ENCODE data around the gene LRCH3. TPM values are rescaled to one million over a fixed set of nuclear protein-coding genes. Genes with fewer than 3 reads are reported as not detected.
A peak's percentile ranks its signal among the peaks of the same experiment; 100 is the strongest.

LRCH3 gene
- total and polyA plus RNA-seq, 12 donors: 7.1 to 33.2 (median 26.3) TPM

GRCh38 chr3:197756704-197757103, 34.4 kb upstream of the LRCH3 start:
- peak overlapping the region in 1 of 10 donors; percentile 1 for H3K27ac ChIP-seq
- intact Hi-C loops (cut with DNase I): no loop called here
- ATAC-seq (no peak), DNase-seq (no peak)
- 86 to 88% methylated on average over 3 of the region's 3 CpGs for WGBS, 2 donors
- H3K4me1 ChIP-seq: peaks cover 4 to 59% (median 36%) of the 10 kb centered on the region in 9 donors
- no peak overlapping the region for H3K4me3 ChIP-seq
- H3K9me3 ChIP-seq: no peaks in the 10 kb centered on the region
- no peak for TF ChIP-seq CTCF (IDR thresholded peaks at IDR 0.05)
- peaks cover 0 to 50% (median 12%) of the 10 kb centered on the region in 9 donors for H3K36me3 ChIP-seq
- no peaks in the 10 kb centered on the region for H3K27me3 ChIP-seq

GRCh38 chr3:197758512-197758911, 32.5 kb upstream of the LRCH3 start:
- H3K27ac ChIP-seq: peak overlapping the region in 6 of 10 donors; percentile 2 to 42 (median 14)
- WGBS, 2 donors: 73 to 75% methylated on average over 4 of the region's 4 CpGs
- DNase-seq: no peak
- H3K36me3 ChIP-seq: peaks cover 0 to 68% (median 26%) of the 10 kb centered on the region in 9 donors
- no peaks in the 10 kb centered on the region for H3K27me3 ChIP-seq
- H3K4me1 ChIP-seq: peaks cover 0 to 41% (median 18%) of the 10 kb centered on the region in 9 donors
- TF ChIP-seq CTCF (IDR thresholded peaks at IDR 0.05): no peak
- H3K9me3 ChIP-seq: no peaks in the 10 kb centered on the region
- no peak overlapping the region for H3K4me3 ChIP-seq
- intact Hi-C loops (cut with DNase I): no loop called here
- peak in 2 of 8 donors; percentile 56 to 95 for ATAC-seq

GRCh38 chr3:197761784-197762183, 29.3 kb upstream of the LRCH3 start:
- peaks cover 0 to 94% (median 39%) of the 10 kb centered on the region in 9 donors for H3K36me3 ChIP-seq
- H3K4me3 ChIP-seq: no peak overlapping the region
- H3K9me3 ChIP-seq: no peaks in the 10 kb centered on the region
- no peaks in the 10 kb centered on the region for H3K27me3 ChIP-seq
- no peak overlapping the region for H3K27ac ChIP-seq
- TF ChIP-seq CTCF (IDR thresholded peaks at IDR 0.05): no peak
- DNase-seq: no peak
- intact Hi-C loops (cut with DNase I): no loop called here
- ATAC-seq: no peak
- peaks cover 0 to 22% (median 6%) of the 10 kb centered on the region in 9 donors for H3K4me1 ChIP-seq

GRCh38 chr3:197775317-197775716, 15.7 kb upstream of the LRCH3 start:
- Histone ChIP-seq H3K4me1 (peaks cover 0 to 13% (median 0%) of the 10 kb centered on the region in 9 donors), H3K4me3 (no peak overlapping the region), H3K27me3 (no peaks in the 10 kb centered on the region), H3K36me3 (peaks cover 0 to 100% (median 56%) of the 10 kb centered on the region in 9 donors), H3K9me3 (no peaks in the 10 kb centered on the region), H3K27ac (peak overlapping the region in 2 of 10 donors; percentile 19 to 49)
- ATAC-seq: peak in 6 of 8 donors; percentile 56 to 74 (median 60)
- 51 to 67% methylated on average over 7 of the region's 7 CpGs for WGBS, 2 donors
- intact Hi-C loops (cut with DNase I): no loop called here
- TF ChIP-seq CTCF (IDR thresholded peaks at IDR 0.05): no peak
- DNase-seq: no peak

Data from heart right ventricle (tissue), 16 donors.